Kidney glomerular epithelial cell (primary cell): Measurements from ENCODE around the gene CSNK1D.
A peak's percentile ranks its signal among the peaks of the same experiment; 100 is the strongest.
"Not testable (repeated sequence)": the region's sequence is repeated elsewhere in the genome, so short reads cannot be mapped to it uniquely, and the experiment has no call there.

Source experiments
- DNase-seq: peaks from one replicate; lab custom pipeline; 2025; lab: John Stamatoyannopoulos, UW

CSNK1D gene

DNA sequence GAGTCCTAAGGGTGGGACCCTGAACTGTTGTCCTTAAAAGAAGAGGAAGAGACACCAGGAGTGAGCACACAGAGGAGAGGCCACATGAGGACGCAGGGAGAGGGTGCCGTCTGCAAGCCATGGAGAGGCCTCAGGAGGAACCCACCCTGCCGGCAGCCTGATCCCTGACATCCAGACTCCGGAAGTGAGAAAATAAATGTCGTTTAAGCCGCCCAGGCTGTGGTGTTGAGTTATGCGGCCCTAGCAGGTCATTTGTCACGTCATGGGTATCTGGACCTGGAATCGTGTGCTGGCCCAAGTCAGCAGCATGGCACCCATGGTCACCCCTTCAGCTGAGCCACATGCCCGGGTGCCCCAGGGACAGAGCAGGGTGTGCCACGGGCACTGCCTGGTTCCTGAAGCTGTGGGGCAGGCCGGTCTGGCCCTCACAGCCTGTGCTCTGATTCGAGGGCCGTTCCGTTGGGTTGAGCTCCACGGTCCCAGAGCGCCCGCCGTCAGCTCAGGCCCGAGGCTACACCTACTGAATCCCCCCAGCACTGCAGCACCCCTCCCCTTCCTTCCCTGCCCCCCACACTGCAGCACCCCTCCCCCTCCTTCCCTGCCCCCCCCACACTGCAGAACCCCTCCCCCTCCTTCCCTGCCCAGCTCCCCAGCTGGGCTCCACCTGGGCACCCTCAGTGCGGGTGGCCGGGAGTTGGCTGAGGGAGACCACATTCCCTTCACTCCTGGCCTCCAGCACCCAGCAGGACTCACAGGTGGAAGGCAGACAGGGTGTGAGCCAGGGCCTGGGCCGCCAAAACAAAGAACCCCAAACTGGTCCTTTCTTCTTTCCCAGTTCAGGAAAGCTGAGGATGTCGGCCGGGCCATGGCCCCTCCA, 58.2 kb downstream of the CSNK1D start:
- no peak for DNase-seq

DNA sequence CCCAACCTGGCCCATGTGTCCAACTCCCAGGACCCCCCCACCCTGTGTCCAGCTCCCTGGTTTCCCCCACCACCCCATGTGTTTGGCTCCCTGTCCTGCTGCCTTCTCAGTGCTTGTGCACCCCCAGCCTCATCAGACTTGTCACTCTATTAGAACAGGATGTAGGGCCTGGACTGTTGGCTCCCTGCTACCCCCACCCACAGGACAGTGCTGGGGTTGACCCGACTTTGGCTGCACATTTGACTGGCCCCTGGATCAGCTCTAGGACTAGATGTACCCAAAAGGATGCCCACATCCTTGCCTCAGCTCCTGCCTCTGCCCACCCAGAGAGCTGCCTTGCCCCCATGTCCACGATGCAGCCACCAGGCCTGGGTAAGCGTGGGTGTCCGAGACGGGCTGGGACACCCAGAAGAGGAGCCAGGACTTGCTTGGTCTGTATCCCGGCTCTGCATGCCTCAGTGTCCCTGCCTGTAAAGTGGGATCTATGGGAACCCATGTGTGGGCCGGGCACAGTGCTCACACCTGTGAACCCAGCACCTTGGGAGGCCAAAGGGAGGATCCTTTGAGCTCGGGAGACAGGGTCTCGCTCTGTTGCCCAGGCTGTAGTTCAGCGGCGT, 59.4 kb downstream of the CSNK1D start:
- DNase-seq: no peak

GRCh38 chr17:82213251-82214011, 60.1 kb downstream of the CSNK1D start:
- peak; percentile 82 for DNase-seq

GRCh38 chr17:82212331-82213250, 60.9 kb downstream of the CSNK1D start, which contains the start of gene CCDC57:
Gene CCDC57 (minus strand): TSS chr17:82212842. CDS start chr17:82201944, 10,898 bp downstream.
- peak; percentile 32 for DNase-seq

DNA sequence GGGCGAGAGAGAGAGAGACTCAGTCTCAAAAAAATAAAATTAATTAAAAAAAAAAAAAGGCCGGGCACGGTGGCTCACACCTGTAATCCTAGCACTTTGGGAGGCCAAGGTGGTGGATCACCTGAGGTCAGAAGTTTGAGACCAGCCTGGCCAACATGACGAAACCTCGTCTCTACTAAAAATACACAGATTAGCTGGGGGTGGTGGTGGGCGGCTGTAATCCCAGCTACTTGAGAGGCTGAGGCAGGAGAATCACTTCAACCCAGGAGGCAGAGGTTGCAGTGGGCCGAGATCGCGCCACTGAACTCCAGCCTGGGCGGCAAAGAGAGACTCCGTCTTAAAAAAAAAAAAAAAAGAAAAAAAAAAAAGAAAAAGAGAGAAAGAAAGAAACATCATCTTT, 62.8 kb downstream of the CSNK1D start:
- DNase-seq: not testable (repeated sequence)

DNA sequence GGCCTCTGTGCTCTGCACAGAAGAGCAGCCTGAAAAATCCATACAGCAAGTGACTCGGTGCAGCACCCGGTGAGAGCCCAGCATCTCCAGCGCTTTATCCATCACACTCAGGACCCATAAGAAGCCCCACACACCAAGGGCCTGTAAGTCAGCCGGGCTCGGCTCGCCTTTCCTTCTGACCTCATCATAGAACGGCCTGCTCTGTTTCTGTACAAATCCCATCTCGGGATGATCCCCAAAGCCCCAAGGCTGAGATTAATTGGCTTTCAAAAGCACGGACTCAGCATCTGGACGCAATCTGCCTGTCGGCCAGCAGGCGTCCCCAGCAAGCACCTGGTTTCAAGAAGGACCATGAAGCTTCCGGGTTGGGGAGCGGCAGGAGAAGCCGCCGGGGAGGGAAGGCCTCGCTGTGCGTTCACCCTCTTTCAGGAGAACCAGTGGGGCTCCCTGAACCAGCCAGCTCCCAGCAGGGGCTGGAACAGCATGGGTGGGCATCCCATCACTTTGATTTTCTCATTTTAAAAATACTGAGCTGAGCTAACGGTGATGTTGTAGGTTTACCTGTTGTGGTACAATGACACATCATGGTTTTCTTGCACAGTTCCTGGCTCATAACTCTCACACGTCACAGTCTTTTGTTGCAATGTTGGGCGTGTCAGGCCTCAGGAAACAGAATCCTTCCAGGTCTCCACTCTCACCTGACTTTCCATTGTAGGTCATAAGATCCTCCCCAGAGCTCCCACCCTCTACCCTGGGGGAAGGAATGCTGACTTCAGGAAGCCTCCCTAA, 67.6 kb downstream of the CSNK1D start:
- peak; percentile 70 for DNase-seq

GRCh38 chr17:82204831-82205719, 68.4 kb downstream of the CSNK1D start:
- peak; percentile 67 for DNase-seq

DNA sequence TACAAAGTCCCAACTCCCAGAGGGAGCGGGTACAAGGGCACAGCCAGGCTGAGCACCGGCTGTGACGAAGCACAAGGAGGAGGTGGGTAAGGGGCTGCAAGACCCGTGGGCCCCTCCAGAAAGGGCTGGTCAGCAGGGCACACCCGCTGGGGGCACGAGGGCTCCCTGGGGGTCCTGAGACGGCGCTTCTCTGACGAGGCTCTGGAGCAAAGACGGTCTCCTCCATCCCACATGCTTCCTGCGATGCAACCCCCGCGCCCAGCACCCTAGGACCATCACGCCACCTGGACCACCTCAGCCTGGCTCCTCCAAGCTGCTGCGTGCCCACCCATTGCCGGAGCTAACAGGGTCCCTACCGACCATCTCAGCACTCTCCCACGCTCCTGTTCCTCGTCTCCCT, 69.6 kb downstream of the CSNK1D start:
- no peak for DNase-seq

DNA sequence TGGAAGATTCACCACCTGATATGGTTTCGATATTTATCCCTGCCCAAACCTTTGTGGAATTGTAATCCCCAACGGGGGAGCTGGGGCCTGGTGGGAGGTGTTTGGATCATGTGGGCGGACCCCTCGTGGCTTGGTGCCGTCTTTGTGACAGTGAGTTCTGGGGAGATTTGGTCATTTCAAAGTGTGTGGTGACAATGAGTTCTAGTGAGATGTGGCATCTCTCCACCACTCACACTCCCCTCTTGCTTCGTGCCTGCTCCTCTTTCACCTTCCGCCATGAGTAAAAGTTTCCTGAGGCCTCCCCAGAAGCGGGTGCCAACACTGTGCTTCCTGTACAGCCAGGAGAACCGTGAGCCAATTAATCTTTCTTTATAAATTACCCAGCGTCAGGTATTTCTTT, 70.5 kb downstream of the CSNK1D start:
- DNase-seq: no peak

DNA sequence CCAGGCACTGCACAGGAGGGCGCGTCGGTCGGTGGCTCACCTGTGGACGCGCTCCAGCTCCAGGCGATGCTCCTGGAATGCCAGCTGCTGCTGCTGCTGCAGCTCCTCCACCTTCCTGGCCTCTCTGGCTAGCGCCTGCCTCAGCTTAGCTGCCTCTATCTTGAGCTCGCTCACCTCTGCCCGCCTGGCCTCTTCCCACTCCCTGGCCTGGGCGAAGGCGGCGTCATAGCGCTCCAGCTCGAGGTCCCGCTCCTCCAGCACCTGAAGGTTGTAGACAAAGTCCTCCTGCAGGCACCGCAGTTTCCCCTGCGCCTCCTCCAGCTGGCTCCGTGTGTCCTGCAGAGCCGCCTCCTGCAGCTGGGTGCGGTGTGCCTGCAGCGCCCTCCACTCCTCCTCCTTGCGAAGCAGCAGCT, 72.0 kb downstream of the CSNK1D start:
- DNase-seq: no peak

- DNase-seq: no peak
These were observed 72.6 kb downstream of the CSNK1D start for GRCh38 chr17:82200743-82201497.

- no peak for DNase-seq
These were observed 73.4 kb downstream of the CSNK1D start for GRCh38 chr17:82200135-82200534.

GRCh38 chr17:82199496-82199895, 74.0 kb downstream of the CSNK1D start:
- DNase-seq: no peak

DNA sequence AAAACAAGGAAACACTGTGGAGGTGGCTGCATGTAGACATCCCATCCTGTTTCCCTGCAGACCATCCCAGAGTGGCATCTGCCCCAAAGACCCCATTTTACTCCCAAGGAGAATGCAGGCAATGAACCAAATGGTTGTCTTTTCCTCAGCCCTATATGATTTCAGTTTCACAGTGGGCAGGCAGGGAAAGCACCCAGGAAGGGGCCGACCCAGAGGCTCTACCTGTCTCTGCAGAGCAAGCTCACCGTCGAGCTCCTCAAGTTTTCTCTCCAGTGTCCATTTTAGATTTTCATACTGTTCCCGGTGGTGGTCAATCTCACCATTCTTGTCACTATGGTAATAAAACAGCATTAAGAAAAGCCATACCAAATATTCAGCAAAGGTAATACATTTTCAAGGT, 75.4 kb downstream of the CSNK1D start:
- DNase-seq: no peak

- no peak for DNase-seq
These were observed 77.5 kb downstream of the CSNK1D start for GRCh38 chr17:82195675-82196672.

DNA sequence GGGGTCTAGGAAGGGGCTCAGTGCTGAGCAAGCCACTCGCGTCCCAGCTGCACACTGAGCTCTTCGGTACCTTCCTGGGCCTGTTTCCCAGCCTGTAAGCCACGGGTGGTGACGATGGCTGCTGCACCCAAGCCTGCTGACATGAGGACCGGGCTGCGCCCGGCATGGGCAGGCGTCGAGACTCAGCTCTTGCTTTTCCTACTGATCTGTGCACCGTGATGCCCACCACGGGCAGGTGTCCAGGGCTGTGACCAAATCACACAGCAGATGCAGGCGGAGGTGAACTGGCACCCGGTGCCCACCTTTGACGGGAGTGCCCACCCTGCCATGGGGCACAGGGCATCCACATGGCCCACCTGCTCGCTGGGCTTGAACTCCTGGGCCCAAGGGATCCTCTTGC, 78.7 kb downstream of the CSNK1D start:
- no peak for DNase-seq

- DNase-seq: no peak
These were observed 79.8 kb downstream of the CSNK1D start for GRCh38 chr17:82193520-82194220.
